Measurements from ENCODE around the gene MIAT.

DNA sequence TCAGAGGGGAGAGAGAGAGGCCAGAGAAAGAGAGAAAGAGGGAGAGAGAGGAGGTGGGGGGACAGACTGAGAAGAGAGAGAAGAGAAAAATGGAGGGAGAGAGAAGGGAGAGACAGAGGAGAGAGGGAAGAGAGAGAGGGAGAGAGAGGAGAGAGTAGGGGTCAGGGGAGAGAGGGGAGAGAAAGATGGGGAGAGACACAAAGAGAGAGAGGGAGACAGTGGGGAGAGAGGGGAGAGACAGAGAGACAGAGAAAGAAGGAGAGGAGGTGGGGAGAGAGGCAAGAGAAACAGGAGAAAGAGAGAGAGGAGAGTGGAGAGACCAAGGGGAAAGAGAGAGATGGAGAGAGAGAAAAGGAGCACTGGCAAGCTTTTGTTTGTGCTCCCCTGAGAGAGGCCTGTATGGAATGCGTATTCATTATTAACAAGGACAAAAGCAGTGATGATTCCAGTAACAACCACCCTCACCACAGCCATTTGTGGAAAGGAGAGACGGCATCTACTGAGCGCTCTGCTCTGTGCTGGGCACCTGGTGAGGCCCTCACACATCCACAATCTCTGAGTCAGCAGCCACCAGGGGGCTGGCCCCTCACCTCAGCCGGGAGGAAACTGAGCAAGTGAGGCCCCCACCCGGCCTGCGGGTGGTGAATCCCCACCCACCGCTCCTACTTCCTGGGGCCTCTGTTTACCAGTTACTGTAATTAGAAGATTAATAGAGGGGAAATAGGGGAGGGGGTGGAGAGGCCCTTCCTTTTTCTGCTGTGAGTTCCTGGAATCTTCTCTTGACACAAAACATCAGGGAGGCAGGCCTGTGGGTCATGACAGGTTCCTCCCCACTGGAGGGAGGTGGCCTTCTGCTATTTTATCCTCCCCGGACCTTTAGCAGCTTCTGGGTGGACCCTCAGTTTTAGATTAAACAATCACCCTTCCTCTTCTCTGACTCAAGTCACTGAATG lies 14.6 kb upstream of the MIAT start:
- TF ChIP-seq MAFK (IDR thresholded peaks at IDR 0.05; ENCODE audit: low read depth, low read length) = no peak
- no peak for TF ChIP-seq EP300 (IDR thresholded peaks at IDR 0.05; ENCODE audit: borderline replicate concordance in 1 of 2, low read depth in 2 of 2, low read length in 2 of 2)
- TF ChIP-seq ZNF274 (IDR thresholded peaks at IDR 0.05; ENCODE audit: borderline replicate concordance, extremely low read depth, low read length) = no peak

All from H1 (cell line).